IMR-90 (cell line): ENCODE data around the gene PYCARD. TPM values are rescaled to one million over a fixed set of nuclear protein-coding genes. Genes with fewer than 3 reads are reported as not detected.

Source experiments
- ATAC-seq: fragments of 200-7000 bp; cut with Tn5 transposase; 2 replicates; pipeline ENCODE4 v1.9.1; 2020; ENCODE audit warnings: low read depth, mild to moderate bottlenecking, moderate library complexity
- BruUV-seq: library from RNA; stranded (reverse); fragments of 400-500 nt; replicated peaks from 2 replicates; lab custom pipeline; 2021; lab: Mats Ljungman, UMichigan
- CTCF ChIA-PET: fragments of 300-600 bp; formaldehyde crosslinking; extraction: SDS; loops from one replicate; lab custom pipeline; 2021; ENCODE audit warnings: antibody characterized with exemption; lab: Yijun Ruan, JAX
- POLR2A ChIA-PET: fragments of 300-600 bp; sonication (Branson Sonifier 250); formaldehyde crosslinking; loops from one replicate; lab custom pipeline; 2022; ENCODE audit warnings: antibody characterized with exemption; ENCODE audit not compliant: unreplicated experiment; lab: Charles Lee
- DNase-seq: peaks from one replicate; pipeline ENCODE4 v3.0.0; 2013
- H2AFZ ChIP-seq: replicated peaks from 2 replicates; pipeline ENCODE3; 2013; ENCODE audit warnings: low read length, mild to moderate bottlenecking; ENCODE audit not compliant: poor library complexity
- H2AK5ac ChIP-seq: 2 replicates; pipeline ENCODE4 v1.6.1; 2013; ENCODE audit warnings: low read depth, low read length, inconsistent platforms
- H2AK9ac ChIP-seq: replicated peaks from 2 replicates; pipeline ENCODE3; 2013; ENCODE audit warnings: mild to moderate bottlenecking, low read depth, low read length, moderate library complexity; ENCODE audit not compliant: poor library complexity
- H2BK120ac ChIP-seq: 2 replicates; pipeline ENCODE4 v1.6.1; 2013; ENCODE audit warnings: low read depth, low read length, inconsistent platforms
- H2BK15ac ChIP-seq: 3 replicates; pipeline ENCODE4 v1.6.1; 2013; ENCODE audit warnings: low read depth, low read length, inconsistent platforms
- H2BK20ac ChIP-seq: 2 replicates; pipeline ENCODE4 v1.6.1; 2013; ENCODE audit warnings: low read depth, mild to moderate bottlenecking, inconsistent platforms, low read length, moderate library complexity
- H2BK5ac ChIP-seq: 2 replicates; pipeline ENCODE4 v1.6.1; 2013; ENCODE audit warnings: mild to moderate bottlenecking, low read depth, low read length, inconsistent platforms; ENCODE audit not compliant: poor library complexity, severe bottlenecking
- H3K14ac ChIP-seq: replicated peaks from 2 replicates; pipeline ENCODE4 v1.6.1; 2013; ENCODE audit warnings: low read depth, low read length, inconsistent platforms
- H3K18ac ChIP-seq: 2 replicates; pipeline ENCODE4 v1.6.1; 2013; ENCODE audit warnings: low read depth, low read length, control low read depth
- H3K23ac ChIP-seq: 2 replicates; pipeline ENCODE4 v1.6.1; 2013; ENCODE audit warnings: low read depth, low read length, inconsistent platforms
- H3K27ac ChIP-seq: 2 replicates; pipeline ENCODE4 v1.5.1; 2013; ENCODE audit warnings: mild to moderate bottlenecking, control low read depth, low read length; ENCODE audit not compliant: insufficient read depth
- H3K27me3 ChIP-seq: 2 replicates; pipeline ENCODE4 v1.6.1; 2013; ENCODE audit warnings: low read length; ENCODE audit not compliant: control insufficient read depth, insufficient read depth
- H3K36me3 ChIP-seq: 2 replicates; pipeline ENCODE4 v1.6.1; 2013; ENCODE audit warnings: low read length, mixed read lengths; ENCODE audit not compliant: control insufficient read depth, insufficient read depth
- H3K4ac ChIP-seq: 2 replicates; pipeline ENCODE4 v1.6.1; 2013; ENCODE audit warnings: low read depth, low read length, inconsistent platforms
- H3K4me1 ChIP-seq: 2 replicates; pipeline ENCODE4 v1.6.1; 2013; ENCODE audit warnings: low read length, mixed read lengths; ENCODE audit not compliant: control insufficient read depth, insufficient read depth
- H3K4me2 ChIP-seq: 2 replicates; pipeline ENCODE4 v1.6.1; 2013; ENCODE audit warnings: low read depth, mild to moderate bottlenecking, control low read depth, low read length, moderate library complexity
- H3K4me3 ChIP-seq: 2 replicates; pipeline ENCODE4 v1.5.1; 2013; ENCODE audit warnings: low read depth, mild to moderate bottlenecking, control low read depth, low read length, moderate library complexity; ENCODE audit not compliant: insufficient read depth
- H3K56ac ChIP-seq: 2 replicates; pipeline ENCODE4 v1.6.1; 2013; ENCODE audit warnings: low read length, inconsistent platforms; ENCODE audit not compliant: insufficient read depth; ENCODE audit errors: extremely low read depth
- H3K79me1 ChIP-seq, 2 experiments: 2 replicates each; pipeline ENCODE4 v1.6.1; 2013; ENCODE audit warnings: low read length in 2 of 2, inconsistent platforms in 1 of 2, low read depth in 1 of 2
- H3K9ac ChIP-seq: 2 replicates; pipeline ENCODE4 v1.6.1; 2013; ENCODE audit warnings: low read depth, low read length, control low read depth
- H3K9me1 ChIP-seq: 2 replicates; pipeline ENCODE4 v1.6.1; 2013; ENCODE audit warnings: low read length, inconsistent platforms; ENCODE audit not compliant: insufficient read depth
- H3K9me3 ChIP-seq: 2 replicates; pipeline ENCODE4 v1.6.1; 2013; ENCODE audit warnings: low read length; ENCODE audit not compliant: control insufficient read depth, insufficient read depth
- H4K20me1 ChIP-seq: 2 replicates; pipeline ENCODE4 v1.6.1; 2013; ENCODE audit warnings: low read length, inconsistent platforms; ENCODE audit not compliant: insufficient read depth
- H4K5ac ChIP-seq: 2 replicates; pipeline ENCODE4 v1.6.1; 2013; ENCODE audit warnings: mild to moderate bottlenecking, low read depth, low read length, control low read depth
- H4K8ac ChIP-seq, 2 experiments: 2 replicates each; pipeline ENCODE4 v1.6.1; 2013; ENCODE audit warnings: low read depth in 2 of 2, low read length in 2 of 2, control low read depth in 1 of 2, inconsistent platforms in 1 of 2
- H4K91ac ChIP-seq: 2 replicates; pipeline ENCODE4 v1.6.1; 2013; ENCODE audit warnings: low read depth, low read length, inconsistent platforms; ENCODE audit not compliant: insufficient read depth
- CHD1 ChIP-seq: IDR thresholded peaks from 2 replicates; pipeline ENCODE4 v1.6.1; 2012; ENCODE audit warnings: low read depth, low read length, improper control_type of control experiment
- FOS ChIP-seq: fragments of 150-350 bp; IDR thresholded peaks from 2 replicates; pipeline ENCODE4 v1.6.1; 2016; ENCODE audit warnings: low read depth, low read length
- MAZ ChIP-seq: IDR thresholded peaks from 2 replicates; pipeline ENCODE4 v1.6.1; 2012; ENCODE audit warnings: low read depth, mild to moderate bottlenecking, low read length, improper control_type of control experiment, moderate library complexity, borderline replicate concordance
- RAD21 ChIP-seq: IDR thresholded peaks from 2 replicates; pipeline ENCODE4 v1.6.1; 2012; ENCODE audit warnings: low read length, improper control_type of control experiment
- RFX5 ChIP-seq: IDR thresholded peaks from 2 replicates; pipeline ENCODE4 v1.8.0; 2012; ENCODE audit warnings: low read depth, mild to moderate bottlenecking, low read length, moderate library complexity
- WGBS, 2 experiments: methylation state at CpG; one replicate each; pipeline versions ENCODE4 v1.1.5 to v1.1.7; 2013; ENCODE audit warnings: missing lambda C conversion rate in 2 of 2; ENCODE audit not compliant: insufficient read length in 1 of 2; ENCODE audit errors: extremely low coverage in 2 of 2; 5-methylcytosine and 5-hydroxymethylcytosine counted together
- dilution Hi-C: fragments of 300-500 bp; cut with HindIII; formaldehyde crosslinking; loops from one replicate; pipeline ENCODE4 v1.14.3; 2018; ENCODE audit warnings: low sequenced_read_pairs; ENCODE audit not compliant: unreplicated experiment
- in situ Hi-C: fragments of 300-500 bp; cut with MboI; formaldehyde crosslinking; loops from 3 replicates; pipeline ENCODE4 v1.14.3; 2019; ENCODE audit warnings: low sequenced_read_pairs, inconsistent platforms, mixed read lengths
- intact Hi-C: fragments of 100-400 bp; cut with micrococcal nuclease; formaldehyde crosslinking; loops from 2 replicates; pipeline ENCODE4 v1.10.0; 2022
- polyA plus RNA-seq, 3 experiments: library from polyadenylated mRNA; depleted of rRNA; stranded (reverse); fragments of >200 nt; gene quantifications; 2 replicates each; pipeline ENCODE4 v1.2.3, GENCODE V29; 2012; ENCODE audit warnings: low replicate concordance in 1 of 3
- total RNA-seq: library from RNA; depleted of rRNA; stranded (reverse); fragments of >200 nt; gene quantifications from 2 replicates; pipeline ENCODE4 v1.2.3, GENCODE V29; 2012
- TF ChIP-seq, protein P1 (sequence below): fragments of 150-350 bp; IDR thresholded peaks from 2 replicates; pipeline ENCODE4 v1.6.1; 2017; ENCODE audit warnings: mild to moderate bottlenecking, antibody characterized with exemption, low read length, low read depth

The PYCARD gene
- total and polyA plus RNA-seq, 2 of the 4 experiments (the other 2 are of a cell fraction): 10.2 to 20.5 TPM

DNA sequence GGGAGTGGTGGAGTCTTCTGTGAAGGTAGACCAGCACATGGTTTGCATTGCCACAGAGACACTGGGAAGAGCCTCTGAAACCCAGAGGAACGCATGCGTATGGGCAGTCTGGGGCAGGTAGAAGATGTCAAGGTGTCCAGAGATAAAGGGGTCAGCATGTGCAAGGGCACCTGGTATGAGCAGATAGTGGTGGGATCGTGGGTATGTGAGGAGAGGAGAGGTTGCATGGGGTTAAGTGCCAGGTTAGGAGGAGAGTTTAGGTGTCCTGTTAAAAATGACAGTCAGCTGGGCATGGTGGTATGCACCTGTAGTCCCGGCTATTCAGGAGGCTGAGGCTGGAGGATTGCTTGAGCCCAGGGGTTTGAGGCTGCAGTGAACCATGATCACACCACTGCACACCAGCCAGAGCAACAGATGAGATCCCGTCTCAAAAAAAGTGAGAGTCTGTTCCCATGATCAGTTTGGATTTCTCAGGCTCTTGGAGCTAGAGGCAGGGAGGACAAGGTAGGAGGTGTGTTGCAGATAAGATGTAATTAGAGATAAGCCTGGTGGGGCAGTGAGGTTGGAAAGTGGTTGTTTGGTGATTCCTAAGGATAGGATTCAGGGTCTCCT, 3.0 kb downstream of the PYCARD start:
- dilution Hi-C loops: no loop called here
- in situ Hi-C loops: loop anchor here (5.0 to 10.0 kb wide), 2 partner anchors 243 to 675 kb away; partner anchors contain the start of genes ZNF267 and ZNF843
- no peak overlapping the region for H2AFZ ChIP-seq
- POLR2A ChIA-PET: no interaction called here
- H2AK5ac ChIP-seq: no peak overlapping the region
- intact Hi-C loops: loop anchor here (2.0 kb wide), 2 partner anchors 183 to 243 kb away; partner anchors contain the start of gene ZNF843
- 100% methylated on average over 4 of the region's 5 CpGs; no CpG with 5 or more reads in 1 of the 2 experiments for whole genome bisulfite sequencing, 2 experiments
- no peak overlapping the region for H3K27ac ChIP-seq
- no peak overlapping the region for H4K5ac ChIP-seq
- H3K14ac ChIP-seq: no peak overlapping the region
- H2AK9ac ChIP-seq: no peak overlapping the region
- ATAC-seq: no peak
- no peak overlapping the region for H2BK20ac ChIP-seq
- H4K91ac ChIP-seq: no peak overlapping the region
- H3K4me3 ChIP-seq: no peak overlapping the region
- H3K79me1 ChIP-seq: peaks cover 12 to 22% of the 10 kb centered on the region in 2 experiments; a peak in 3 of 4 replicates
- H4K20me1 ChIP-seq: peaks cover 60% of the 10 kb centered on the region
- no peak overlapping the region for H3K4ac ChIP-seq
- peaks cover 4% of the 10 kb centered on the region; the same call in 1 of the 2 replicates for H3K4me1 ChIP-seq
- TF ChIP-seq MAZ (no peak), RFX5 (no peak), RAD21 (no peak), FOS (no peak), CHD1 (no peak)
- TF ChIP-seq, protein P1, sequence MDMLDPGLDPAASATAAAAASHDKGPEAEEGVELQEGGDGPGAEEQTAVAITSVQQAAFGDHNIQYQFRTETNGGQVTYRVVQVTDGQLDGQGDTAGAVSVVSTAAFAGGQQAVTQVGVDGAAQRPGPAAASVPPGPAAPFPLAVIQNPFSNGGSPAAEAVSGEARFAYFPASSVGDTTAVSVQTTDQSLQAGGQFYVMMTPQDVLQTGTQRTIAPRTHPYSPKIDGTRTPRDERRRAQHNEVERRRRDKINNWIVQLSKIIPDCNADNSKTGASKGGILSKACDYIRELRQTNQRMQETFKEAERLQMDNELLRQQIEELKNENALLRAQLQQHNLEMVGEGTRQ: no peak
- H3K9me3 ChIP-seq: no peaks in the 10 kb centered on the region
- no peak overlapping the region for H3K9ac ChIP-seq
- H3K23ac ChIP-seq: no peak overlapping the region
- no peaks in the 10 kb centered on the region; the same call in 1 of the 2 replicates for H3K27me3 ChIP-seq
- DNase-seq: no peak
- H3K9me1 ChIP-seq: peaks cover 8% of the 10 kb centered on the region; the same call in 1 of the 2 replicates
- CTCF ChIA-PET: no interaction called here
- H3K4me2 ChIP-seq: no peak overlapping the region
- no peak overlapping the region for H2BK5ac ChIP-seq
- no peak overlapping the region for H4K8ac ChIP-seq
- peaks cover 37% of the 10 kb centered on the region for H3K36me3 ChIP-seq
- no peak overlapping the region for H3K56ac ChIP-seq
- H2BK15ac ChIP-seq: no peak overlapping the region
- no TSS peak for BruUV-seq
- H2BK120ac ChIP-seq: no peak overlapping the region
- no peak overlapping the region for H3K18ac ChIP-seq
